HG03520 (cell line): Measurements from ENCODE around the gene FAM222A.

Experiments used
- ATAC-seq: cut with Tn5 transposase; IDR thresholded peaks from one replicate; pipeline ENCODE4 v1.9.1; 2021; ENCODE audit warnings: mild to moderate bottlenecking, moderate library complexity; ENCODE audit not compliant: unreplicated experiment

FAM222A gene

DNA sequence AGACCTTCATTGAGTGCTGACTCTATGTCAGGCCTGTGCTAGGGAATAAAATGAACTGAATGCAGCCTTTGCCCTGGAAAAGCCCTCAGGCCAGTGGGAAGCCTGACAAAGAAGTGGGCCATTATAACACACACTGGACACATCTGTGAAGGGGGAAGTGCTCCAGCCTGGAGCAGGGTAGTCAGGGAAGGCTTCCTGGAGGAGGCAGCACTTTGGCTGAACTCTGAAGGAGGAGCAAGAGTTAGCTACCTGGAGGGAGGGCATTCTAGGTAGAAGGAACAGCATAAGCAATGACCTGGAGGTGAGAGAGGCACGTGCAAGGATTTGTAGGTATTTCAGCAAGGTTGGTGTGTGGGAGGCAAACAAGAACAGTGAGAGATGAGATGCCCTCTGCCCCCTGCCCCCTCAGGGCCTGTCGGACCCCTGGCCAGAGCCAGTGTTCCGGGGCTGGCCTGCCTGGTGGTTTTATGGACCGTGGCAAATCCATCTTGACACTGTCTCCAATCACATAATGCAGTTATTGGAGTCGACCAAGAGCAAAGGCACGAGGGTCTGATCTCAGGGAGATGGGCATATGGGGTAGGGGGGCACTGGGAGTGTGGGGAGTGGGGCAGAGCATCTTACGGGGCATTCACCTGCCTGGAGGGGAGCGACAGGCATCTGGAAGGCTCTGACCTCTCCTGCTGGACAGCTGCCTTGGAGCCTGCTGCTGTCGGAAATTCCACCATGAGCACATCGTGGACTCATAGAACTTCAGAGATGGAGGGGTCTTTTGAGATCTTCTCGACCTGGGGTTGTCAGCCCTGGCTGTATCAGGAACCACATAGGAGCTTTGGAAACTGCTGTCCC, 2.7 kb upstream of the FAM222A start:
- no peak for ATAC-seq

DNA sequence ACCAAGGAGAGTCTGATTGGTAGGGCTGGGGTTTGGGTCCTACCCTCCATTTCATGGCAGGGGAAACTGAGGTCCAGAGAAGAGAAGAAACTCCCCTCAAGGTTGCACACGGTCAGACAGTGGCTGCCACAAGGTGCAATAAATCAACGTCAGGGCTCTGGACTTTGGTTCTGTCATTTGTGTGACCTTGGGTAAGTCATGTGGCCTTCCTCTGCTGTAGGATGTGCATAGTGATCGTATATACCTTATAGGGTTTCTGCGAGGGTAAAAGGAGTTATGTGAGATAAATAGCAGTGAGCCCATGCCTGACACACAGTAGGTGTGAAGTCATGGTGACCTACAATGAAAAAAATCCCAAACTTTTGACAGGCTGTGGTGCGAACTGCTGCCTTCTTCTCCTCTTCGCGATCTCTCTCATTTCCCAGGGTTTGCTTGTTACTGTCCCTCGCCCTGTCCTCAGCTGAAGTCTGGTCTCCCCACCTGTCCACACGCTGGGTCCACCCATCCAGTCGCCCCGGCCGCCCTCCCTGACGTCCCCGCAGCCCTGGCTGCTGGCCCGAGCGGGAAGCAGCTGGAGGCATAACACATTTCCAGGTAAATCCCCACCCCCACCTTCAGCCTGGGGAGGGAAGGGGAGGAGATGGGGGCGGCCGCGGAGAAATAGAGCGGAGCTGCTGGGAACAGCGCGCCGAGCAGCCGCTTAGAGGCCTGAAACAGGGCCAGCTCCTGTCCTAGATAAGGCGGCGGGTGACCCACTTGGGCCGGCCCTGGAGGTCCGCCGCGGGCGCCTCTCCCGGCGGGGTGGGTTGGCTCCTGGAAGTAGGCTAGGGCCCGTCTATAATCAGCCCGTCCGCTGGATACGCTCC, 1.8 kb upstream of the FAM222A start:
- no peak for ATAC-seq

- peak; percentile 7 for ATAC-seq
Measured at GRCh38 chr12:109714141-109714912, 702 bp downstream of the FAM222A start.

- ATAC-seq: no peak
Measured at GRCh38 chr12:109714913-109715244, 1.3 kb downstream of the FAM222A start.

DNA sequence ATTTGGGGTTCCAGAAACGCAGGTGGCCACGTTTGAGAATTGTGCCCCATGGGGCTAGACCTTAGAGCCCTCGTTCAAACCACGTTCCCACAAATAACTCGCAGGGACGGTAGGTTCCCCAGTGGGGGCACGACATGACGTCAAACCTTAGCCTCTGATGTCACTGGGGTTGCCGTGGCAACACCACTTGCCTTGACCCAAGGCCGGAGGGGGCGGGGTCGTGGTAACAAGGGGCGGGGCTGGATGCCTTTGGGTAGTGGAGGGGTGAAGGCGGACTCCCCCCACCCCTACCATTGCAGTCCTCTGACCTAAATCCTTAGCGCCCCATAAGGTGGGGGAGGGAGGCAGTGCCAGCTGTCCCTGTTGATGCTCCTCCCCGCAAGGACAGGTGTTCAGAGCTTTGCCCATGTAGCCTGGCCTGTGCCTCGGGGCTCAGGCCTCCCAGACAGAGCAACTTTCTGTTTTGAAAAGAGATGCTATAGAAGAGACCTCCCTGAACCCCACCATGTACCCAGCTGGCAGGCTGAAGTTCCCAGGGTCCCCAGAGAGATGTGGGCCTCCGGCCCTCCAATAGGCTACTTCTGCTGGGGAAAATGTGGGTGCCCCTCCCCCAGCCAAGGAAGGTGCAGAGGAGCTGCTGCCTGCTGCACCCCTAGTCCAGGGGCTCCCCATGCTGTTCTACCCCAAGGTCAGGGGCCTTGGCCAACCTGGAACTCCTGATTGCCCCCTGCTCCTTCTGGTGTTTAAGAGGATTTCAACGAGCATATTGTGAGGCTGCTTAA, 1.9 kb downstream of the FAM222A start:
- no peak for ATAC-seq

DNA sequence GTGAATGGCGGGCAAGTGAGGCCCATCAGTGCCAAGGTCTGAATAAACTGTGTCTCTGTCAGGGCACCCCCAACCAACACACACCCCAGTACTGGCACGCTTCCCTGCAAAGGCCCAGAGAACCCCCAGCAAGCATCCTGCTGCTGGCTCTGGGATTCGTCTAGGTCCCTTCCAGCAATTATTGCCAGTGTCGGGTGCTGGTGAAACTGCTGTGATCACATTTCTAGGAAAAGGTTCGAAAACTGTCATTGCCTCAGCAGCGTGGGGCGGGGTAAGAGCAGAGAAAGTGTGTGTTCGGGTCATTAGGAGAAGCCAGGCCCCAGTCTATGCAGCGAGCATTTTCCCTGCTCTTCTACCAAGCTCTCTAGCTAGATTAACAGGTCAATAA, 2.5 kb downstream of the FAM222A start:
- no peak for ATAC-seq

DNA sequence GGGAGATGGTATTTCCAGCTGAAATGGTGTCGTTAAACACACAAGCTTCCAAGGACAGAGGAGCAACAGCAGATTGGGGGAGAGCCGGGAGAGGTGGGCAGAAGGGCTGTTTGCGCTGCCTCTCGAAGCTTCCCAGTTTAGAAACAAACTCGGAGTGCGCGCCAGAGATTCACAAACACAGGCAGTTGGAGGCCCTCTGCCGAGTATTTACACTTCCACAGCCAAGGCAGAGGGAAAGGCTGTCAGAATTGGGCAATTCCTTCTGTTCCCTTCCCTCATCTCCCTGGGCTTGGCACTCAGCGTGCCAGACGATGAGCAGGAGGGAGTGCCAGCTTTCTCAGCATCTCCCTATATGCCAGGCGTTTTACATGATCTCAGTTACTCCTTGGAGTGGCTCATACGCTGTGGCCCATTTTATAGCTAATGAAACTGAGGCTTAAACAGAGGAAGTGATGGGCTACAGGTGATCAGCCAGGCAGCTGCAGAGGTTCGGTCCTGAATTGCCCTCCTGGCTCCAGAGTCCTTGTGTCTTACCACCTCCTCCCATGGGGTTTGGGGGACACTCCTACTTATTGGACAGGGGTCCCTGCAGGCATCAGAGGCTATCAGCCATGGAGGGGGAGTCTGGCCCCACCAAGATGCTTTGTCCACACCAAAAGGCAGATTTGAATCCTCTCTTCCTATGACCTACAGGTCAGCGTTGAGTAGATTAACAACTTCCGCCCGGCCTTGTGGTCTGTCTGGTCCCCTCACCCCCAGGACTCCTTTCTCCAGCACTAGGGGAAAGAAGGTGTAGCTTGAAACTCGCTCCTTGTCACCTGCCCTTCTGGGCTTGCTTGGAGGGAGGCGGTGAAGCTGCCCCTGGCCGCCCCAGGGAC, 3.1 kb downstream of the FAM222A start:
- ATAC-seq: no peak

GRCh38 chr12:109717390-109718357, 4.0 kb downstream of the FAM222A start:
- no peak for ATAC-seq

DNA sequence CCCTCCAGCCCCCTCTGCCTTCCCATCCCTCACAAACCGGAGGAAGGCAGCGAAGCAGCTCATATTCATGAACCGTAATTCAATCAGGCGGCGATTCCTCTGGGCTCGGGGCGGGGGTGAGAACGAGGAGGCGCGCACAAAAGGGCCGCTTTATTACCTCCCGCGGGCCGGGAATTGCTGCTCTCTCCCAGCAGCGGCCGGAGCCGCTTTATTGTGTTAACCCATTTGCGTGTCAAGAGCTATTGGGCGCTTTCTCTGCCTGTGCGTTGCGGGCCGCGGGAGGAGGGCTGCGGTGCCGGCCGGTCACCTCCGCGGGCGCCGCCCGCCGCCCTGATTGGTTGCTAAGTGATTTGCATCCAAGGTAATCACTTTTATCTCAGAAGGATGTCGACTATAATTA, 4.8 kb downstream of the FAM222A start:
- no peak for ATAC-seq

GRCh38 chr12:109719123-109720022, 5.7 kb downstream of the FAM222A start:
- ATAC-seq: no peak

DNA sequence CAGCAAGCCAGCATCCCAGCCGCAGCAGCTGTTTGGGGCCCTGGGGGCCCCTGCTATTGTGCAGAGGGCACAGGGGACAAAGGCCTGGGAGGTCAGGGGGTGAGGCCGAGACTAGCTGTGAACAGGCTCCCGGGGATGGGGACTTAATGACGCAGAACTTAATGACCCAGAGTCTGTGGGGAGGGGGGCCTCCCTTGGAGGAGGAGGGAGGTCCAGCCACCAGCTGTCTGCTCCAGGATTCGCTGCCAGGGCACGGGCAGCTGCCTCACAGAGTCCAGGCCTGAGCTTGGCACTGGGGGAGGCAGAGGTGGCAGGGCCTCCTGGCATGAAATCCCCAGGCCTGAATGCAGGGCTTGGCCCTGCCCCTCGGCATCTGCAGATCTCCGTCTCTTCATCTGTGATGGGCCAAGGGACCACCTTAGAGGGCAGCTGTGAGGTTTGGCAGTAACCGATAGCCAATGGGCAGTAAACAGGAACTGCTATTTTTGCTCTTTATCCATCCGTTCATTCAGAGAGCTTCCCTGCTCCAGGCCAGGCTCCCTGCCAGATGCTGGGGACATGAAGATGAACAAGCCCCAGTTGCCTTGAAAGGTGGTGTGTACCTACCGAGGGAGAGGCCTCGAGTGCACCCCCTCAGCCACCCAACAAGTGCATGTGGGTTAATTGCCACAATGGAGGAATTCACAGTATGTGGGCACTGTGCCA, 6.7 kb downstream of the FAM222A start:
- ATAC-seq: no peak

- no peak for ATAC-seq
Measured at GRCh38 chr12:109720857-109721189, 7.2 kb downstream of the FAM222A start.

- no peak for ATAC-seq
Measured at GRCh38 chr12:109721276-109721675, 7.7 kb downstream of the FAM222A start.

DNA sequence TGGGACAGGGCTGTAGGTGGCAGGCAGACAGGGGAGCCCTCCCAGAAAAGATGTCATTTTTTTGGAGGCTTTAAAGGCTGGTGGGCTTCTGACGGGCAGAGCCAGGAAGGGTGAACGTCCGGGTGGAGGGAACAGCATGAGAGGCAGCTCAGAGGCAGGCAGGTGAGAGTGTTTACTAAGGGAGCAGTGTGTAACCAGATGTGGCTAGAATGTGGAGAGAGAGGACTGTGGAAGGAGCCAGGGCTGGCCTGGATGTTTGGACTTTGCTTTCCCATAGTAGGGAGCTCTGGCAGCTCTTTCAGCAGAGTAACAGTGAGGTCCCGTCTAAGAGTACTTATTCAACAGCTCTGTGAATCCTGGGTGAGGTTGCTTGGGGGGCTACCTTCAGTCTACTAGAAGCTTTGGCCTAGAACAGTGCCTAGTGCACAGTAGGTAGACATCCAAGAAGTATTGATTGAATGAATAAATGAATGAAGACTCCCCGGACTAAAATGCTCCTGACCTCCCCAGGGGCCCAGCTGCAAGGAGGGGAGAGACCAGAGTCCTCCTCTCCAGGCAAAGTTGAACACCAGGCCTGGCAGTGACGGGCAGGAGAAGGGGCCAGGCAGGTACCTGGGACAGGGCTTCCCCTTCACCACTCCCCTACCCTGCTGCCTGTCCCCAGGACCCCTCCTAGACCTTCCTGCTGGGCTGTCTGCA, 8.5 kb downstream of the FAM222A start:
- ATAC-seq: no peak

DNA sequence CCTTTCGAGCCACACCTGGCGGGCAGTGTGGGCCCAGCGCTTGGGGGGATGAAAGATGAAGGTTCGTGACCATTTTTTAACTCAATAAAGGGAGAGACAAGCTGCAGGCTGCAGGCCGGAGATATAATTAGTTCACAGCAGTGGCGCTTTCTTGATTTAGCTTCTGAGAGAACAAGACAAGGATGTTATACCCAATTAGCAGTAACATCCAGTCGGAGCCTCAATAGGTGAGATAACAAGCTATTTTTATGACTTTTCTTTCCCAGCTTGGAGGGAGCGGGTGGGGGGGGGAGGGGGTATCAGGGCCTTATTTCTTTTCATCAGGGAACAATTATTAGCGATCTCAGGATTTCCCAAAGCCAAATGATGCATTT, 9.1 kb downstream of the FAM222A start:
- ATAC-seq: no peak

GRCh38 chr12:109723311-109723881, 9.8 kb downstream of the FAM222A start:
- ATAC-seq: no peak
